Activated CD4-positive, alpha-beta memory T cell treated with anti-CD3 and anti-CD28 coated beads for 36 hours (primary cell): ENCODE measurements around the gene DCTN2. TPM values are rescaled to one million over a fixed set of nuclear protein-coding genes. Genes with fewer than 3 reads are reported as not detected.
A peak's percentile ranks its signal among the peaks of the same experiment; 100 is the strongest.

Experiments
- CTCF ChIA-PET: fragments of 350-600 bp; sonication (Branson Sonifier 250); formaldehyde crosslinking; loops from one replicate; lab custom pipeline; 2021; ENCODE audit warnings: antibody characterized with exemption, inconsistent platforms; lab: Charles Lee
- POLR2A ChIA-PET: fragments of 350-600 bp; sonication (Branson Sonifier 250); formaldehyde crosslinking; loops from one replicate; lab custom pipeline; 2021; ENCODE audit warnings: antibody characterized with exemption; lab: Charles Lee
- DNase-seq: peaks from one replicate; pipeline ENCODE4 v3.0.0-alpha.2; 2020
- H3K27ac Mint-ChIP-seq: one replicate; pipeline ENCODE4 v1.8.0; 2021; ENCODE audit warnings: mixed read lengths
- H3K27me3 Mint-ChIP-seq: one replicate; pipeline ENCODE4 v1.8.0; 2021; ENCODE audit warnings: mixed read lengths
- H3K36me3 Mint-ChIP-seq: one replicate; pipeline ENCODE4 v1.8.0; 2021; ENCODE audit warnings: mixed read lengths
- H3K4me1 Mint-ChIP-seq: one replicate; pipeline ENCODE4 v1.8.0; 2021; ENCODE audit warnings: low read depth, mixed read lengths
- H3K4me3 Mint-ChIP-seq: one replicate; pipeline ENCODE4 v1.8.0; 2021; ENCODE audit warnings: mild to moderate bottlenecking, mixed read lengths
- H3K9me3 Mint-ChIP-seq: one replicate; pipeline ENCODE4 v1.8.0; 2021; ENCODE audit warnings: mixed read lengths
- intact Hi-C: fragments of 100-400 bp; cut with micrococcal nuclease; formaldehyde crosslinking; loops from one replicate; pipeline ENCODE4 v1.15.1; 2023
- microRNA-seq: library from miRNA; unstranded; fragments of <30 nt; microRNA quantifications from one replicate; pipeline ENCODE4 v1.2.0, GENCODE V29; 2022; ENCODE audit warnings: borderline number of aligned reads, borderline microRNAs expressed, borderline replicate concordance
- total RNA-seq, 2 experiments: library from RNA; stranded (reverse); gene quantifications; one replicate each; pipeline ENCODE4 v1.2.3, GENCODE V29; 2021

Gene DCTN2
- total RNA-seq, 2 experiments from 2014 or later, result 81.0 to 85.2 TPM

DNA sequence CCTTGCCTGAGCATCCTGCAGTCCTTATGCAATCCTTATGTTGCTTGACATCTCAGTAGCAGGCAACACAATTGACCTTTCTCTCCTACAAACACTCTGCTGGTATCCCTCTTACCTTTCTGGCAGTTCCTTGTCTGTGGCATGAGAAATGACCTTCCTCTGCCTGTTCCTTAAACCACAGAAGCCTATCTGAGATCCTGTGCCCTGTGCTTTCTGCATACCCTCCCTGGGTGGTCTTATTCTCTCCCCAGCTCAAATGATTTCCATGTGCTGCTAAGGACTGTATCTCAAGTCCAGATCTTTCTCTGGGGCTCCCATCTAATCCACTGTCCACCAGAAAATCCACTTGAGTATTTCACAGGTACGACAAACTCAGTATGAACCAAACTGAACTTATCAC lies 65.3 kb downstream of the DCTN2 start:
- POLR2A ChIA-PET, result interaction anchor here (0.6 kb wide), 1 partner anchor 39 kb away, joined by 3 read pairs; no protein-coding TSS in a partner anchor
- H3K4me1 Mint-ChIP-seq, result peaks cover 44% of the 10 kb centered on the region
- CTCF ChIA-PET, result no interaction called here

More for the DNA sequence above, 65.3 kb downstream of the DCTN2 start:
- Mint-ChIP-seq H3K27ac (peak overlapping the region; percentile 99), H3K36me3 (peaks cover 25% of the 10 kb centered on the region), H3K9me3 (no peaks in the 10 kb centered on the region), H3K4me3 (no peak overlapping the region), H3K27me3 (no peaks in the 10 kb centered on the region)
- intact Hi-C loops, result no loop called here
- DNase-seq, result no peak

Small RNA genes within 50 kb of the gene (microRNA-seq; reads per million reads assigned to microRNA genes)
- 3.5 reads per million for gene MIR616
- gene MIR6758, result not detected

Other genes with a start within 250 kb of the DCTN2 start
- gene R3HDM2, start 116.1 kb downstream of the DCTN2 start, total RNA-seq, result 10 to 100 TPM; 42.2 to 51.4 TPM
- not detected for gene INHBC, start 112.4 kb downstream of the DCTN2 start, total RNA-seq
- under 1 TPM; 0.34 to 0.69 TPM for gene INHBE, start 91.9 kb downstream of the DCTN2 start, total RNA-seq
- gene GLI1, start 87.4 kb downstream of the DCTN2 start, total RNA-seq, result under 1 TPM in 1 of 2 experiments, not detected in 1; 0.07 TPM
- 10 to 100 TPM; 78.9 to 88.4 TPM for gene ARHGAP9, start 67.3 kb downstream of the DCTN2 start, total RNA-seq
- gene MARS1, start 59.1 kb downstream of the DCTN2 start, total RNA-seq, result 100 to 1,000 TPM; 354 to 364 TPM
- 10 to 100 TPM; 24.1 to 25.2 TPM for gene DDIT3, start 26.7 kb downstream of the DCTN2 start, total RNA-seq
- gene MBD6, start 24.4 kb downstream of the DCTN2 start, total RNA-seq, result 10 to 100 TPM; 43.5 to 48.2 TPM
- gene KIF5A, start 2.9 kb upstream of the DCTN2 start, total RNA-seq, result under 1 TPM; 0.90 to 0.99 TPM
- 10 to 100 TPM; 17.8 to 20.6 TPM for gene PIP4K2C, start 44.0 kb upstream of the DCTN2 start, total RNA-seq
- 10 to 100 TPM; 15.4 to 15.8 TPM for gene DTX3, start 57.6 kb upstream of the DCTN2 start, total RNA-seq
- gene ARHGEF25, start 64.2 kb upstream of the DCTN2 start, total RNA-seq, result 1 to 10 TPM; 1.4 to 2.5 TPM
- gene B4GALNT1, start 86.0 kb upstream of the DCTN2 start, total RNA-seq, result 1 to 10 TPM; 1.7 to 2.1 TPM
- 10 to 100 TPM; 73.4 to 74.8 TPM for gene OS9, start 146.9 kb upstream of the DCTN2 start, total RNA-seq
- 10 to 100 TPM; 32.4 to 34.0 TPM for gene AGAP2, start 191.6 kb upstream of the DCTN2 start, total RNA-seq
- 10 to 100 TPM; 11.7 to 15.0 TPM for gene TSPAN31, start 197.8 kb upstream of the DCTN2 start, total RNA-seq
- gene CDK4, start 205.1 kb upstream of the DCTN2 start, total RNA-seq, result 100 to 1,000 TPM; 181 to 195 TPM
- gene MARCHF9, start 207.9 kb upstream of the DCTN2 start, total RNA-seq, result 10 to 100 TPM; 20.9 to 21.2 TPM
- gene CYP27B1, start 219.9 kb upstream of the DCTN2 start, total RNA-seq, result 1 to 10 TPM; 7.1 to 8.2 TPM
- 10 to 100 TPM; 30.0 to 32.0 TPM for gene METTL1, start 224.9 kb upstream of the DCTN2 start, total RNA-seq
- 1 to 10 TPM; 3.7 to 3.9 TPM for gene EEF1AKMT3, start 225.4 kb upstream of the DCTN2 start, total RNA-seq
- 10 to 100 TPM; 45.5 to 47.2 TPM for gene TSFM, start 235.6 kb upstream of the DCTN2 start, total RNA-seq